ENCODE results near the gene DTL.
A peak's percentile ranks its signal among the peaks of the same experiment; 100 is the strongest.

The DTL gene

DNA sequence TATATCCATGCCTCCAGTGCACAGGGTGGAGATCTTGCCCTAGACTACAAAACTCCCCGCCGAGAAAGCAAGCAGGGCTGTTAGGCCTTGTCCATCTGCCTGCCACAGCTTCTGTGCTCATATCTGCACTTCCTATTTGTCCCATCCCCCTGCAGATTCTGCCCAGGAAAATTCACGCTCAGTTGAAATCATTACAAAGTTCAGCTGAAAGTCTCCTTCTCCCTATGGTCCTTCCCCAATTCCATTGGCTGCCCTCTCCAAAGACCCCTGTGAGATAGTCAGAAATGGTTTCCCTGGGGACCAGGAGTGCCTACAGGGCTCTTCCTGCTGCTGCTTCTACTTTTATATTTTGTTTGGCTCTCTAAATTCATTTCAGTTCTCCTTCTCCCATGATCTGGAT, 63.2 kb downstream of the DTL start:
- DNase-seq, result no peak

DNA sequence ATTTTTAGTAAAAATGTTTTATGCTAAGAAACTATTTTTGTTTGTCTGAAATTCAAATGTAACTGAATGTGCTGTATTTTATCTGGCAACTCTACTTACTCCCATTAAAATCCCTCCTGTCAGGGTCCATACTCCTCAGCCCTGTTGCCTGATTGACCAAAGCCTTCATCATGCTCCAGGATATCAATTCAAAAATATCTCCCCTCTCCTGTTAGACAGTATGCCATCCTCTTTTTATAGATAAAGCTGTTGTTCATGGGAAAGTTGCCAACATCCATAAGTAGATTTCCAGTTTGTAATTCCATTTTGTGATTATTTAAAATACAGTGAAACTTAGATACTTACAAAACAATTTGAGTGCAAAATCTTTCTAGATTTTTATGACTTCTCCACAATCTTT, 65.7 kb downstream of the DTL start:
- no peak for DNase-seq

DNA sequence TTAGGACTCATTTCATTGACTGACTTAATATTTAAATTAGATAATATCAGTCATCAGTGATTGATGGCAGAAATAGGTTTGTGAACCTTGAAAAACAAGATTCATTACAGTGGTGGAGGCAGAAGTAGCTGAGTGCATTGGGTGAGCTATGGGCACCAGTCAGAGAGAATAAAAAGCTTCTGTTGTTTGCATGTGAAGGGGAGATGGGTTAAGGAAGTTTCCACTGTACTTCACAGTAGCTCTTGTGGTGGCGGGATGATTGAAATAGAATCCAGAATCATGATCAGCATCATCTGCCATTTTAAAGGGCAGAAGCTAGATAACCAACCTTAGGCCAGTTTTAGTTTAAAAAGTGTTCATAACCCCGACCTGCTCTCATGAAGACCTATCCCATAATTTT, 66.2 kb downstream of the DTL start:
- no peak for DNase-seq

DNA sequence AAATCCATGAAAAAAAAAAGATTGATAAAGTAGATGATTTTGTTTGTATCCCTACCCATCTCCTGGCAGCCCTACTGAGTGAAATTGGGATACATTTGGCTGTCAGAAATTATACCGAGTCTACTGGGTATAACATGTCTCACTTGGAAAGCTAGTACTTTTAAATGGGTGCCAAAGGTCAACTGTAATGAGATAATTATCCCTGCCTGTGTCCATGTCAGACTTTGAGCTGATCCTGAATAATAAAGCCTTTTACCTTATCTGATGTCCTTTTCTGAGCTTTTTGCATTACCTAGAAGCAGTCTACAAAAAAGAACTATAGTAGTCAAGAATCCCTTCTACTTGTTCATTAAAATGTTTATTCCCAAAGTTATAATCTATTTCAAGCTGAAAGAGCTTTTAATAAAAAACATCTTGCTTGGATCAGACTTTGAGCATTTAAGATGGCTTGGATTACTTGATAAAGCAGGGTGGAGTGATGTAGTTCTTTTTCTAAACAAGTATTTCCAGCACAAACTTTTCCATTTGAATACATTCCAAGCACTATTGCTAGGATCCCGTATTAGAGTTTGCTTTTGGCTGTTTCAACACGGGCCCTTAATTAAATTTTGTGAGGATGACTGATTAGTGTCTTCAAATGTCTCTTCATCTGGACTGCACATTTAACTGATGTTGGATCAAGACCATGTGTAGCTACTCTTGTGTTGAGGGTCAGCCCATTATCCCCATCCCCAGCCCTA, 69.2 kb downstream of the DTL start:
- no peak for DNase-seq

DNA sequence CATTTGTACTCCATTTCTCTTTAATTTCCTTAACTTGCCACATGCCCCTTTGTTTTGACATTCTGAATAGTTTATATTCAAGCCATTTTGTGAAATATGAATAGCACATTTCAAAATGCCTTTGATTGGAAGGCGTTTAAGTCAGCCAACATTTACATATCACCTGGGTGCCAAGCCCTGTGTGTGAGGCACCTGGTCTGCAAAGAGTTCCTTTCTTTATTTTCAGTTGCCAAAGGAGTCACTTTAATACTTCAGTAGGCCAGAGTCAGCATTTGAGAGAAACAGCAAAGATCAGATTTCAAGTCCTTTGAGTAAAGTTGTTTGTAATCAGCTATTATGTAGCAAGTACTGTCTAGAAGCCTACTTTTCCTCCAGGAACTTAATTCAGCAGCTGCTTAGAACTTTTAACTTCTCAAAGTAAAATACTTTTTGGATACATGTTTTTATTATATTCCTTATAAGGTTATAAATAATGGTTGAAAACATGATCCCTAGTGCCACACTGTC, 70.8 kb downstream of the DTL start:
- DNase-seq, result peak; percentile 18

DNA sequence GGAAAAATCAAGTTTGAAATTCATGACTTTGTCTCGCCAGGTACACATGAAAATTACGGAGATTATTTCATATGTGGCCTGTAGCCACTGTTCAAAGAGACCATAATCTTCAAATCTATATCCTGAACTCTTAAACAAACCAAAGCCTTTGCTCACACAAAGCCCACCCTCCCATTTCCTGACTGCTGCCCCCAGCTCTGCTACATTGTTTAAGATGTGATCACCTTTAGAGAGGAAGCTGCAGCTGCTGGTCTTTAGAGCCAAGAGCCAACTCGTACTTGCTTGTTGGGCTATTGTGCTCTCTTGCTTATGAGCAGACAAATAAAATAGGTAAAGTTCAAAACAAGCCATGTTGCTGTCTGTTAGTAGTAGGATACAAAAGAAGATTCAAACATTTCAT, 71.9 kb downstream of the DTL start:
- DNase-seq, result no peak

DNA sequence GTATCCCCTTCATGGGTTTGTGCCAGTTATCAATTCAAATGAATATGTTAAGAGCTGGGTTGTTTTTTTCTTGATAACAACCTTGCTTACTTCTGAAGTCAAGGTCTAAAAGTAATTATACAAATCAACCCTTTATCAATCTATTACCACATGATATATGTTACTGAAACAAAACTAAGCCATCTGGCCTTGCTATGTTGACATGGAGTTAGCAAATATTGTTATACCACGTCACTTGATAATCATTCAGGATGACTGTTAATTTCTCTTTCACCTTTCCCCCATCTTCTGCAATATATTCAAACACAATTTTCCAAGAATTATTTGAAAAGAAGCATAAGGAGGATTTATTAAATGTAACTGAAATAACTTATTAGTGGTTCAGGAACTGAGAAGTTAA, 72.6 kb downstream of the DTL start:
- DNase-seq, result no peak

DNA sequence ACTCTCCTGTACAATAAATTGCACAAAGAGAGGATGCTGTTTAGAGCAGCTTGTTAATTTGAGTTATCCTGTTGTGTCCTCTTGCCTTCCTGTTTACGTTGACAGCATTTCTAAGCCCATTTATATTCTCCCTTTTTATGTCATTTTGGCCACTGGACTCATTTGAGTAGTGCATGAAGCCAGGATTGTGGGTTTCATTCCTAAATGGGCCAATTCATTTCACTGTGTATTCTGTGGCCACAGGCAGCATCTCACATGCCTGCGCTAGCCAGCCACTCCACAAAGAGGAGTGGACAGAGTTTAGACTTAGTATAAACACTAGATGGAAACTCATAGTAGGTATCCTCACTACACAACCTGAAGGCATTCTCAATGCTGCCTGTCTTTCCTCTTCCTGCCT, 73.4 kb downstream of the DTL start:
- no peak for DNase-seq

DNA sequence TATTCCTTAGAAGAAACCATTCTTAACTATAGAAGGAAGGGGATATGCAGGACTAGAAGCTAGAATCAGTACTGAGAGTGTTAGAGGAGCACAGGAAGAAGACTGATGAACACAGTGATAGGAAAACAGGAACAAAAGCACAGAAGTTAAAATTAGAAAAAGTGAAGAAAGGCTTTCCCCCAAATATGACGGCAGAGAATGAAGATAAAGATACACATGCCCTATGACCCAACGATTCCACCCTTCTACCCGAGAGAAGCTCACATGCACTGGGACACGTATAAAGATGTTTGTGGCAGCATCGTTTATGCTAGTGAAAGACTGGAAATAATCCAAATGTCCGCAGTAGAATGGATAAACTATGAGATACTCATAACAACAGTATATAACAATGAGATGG, 74.2 kb downstream of the DTL start:
- no peak for DNase-seq

DNA sequence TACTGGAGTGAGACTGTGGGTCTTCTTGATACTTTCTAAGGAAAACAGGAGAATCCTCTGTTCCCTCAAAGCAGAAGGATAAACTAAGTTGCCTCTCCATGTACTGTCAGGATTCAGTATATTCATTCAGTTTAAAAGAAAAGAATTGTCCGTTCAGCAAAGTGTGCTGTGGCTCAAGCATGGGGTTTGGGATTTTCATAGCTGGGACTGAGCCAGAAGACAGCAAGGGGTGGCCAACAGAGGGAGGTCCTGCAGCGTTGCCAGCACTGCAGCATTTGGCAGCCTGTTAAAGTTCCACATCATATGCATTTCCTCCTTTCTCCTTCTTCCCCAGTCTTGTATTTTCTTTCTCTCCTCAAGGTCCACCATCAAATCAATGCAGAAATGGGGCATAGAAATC, 75.1 kb downstream of the DTL start:
- no peak for DNase-seq

DNA sequence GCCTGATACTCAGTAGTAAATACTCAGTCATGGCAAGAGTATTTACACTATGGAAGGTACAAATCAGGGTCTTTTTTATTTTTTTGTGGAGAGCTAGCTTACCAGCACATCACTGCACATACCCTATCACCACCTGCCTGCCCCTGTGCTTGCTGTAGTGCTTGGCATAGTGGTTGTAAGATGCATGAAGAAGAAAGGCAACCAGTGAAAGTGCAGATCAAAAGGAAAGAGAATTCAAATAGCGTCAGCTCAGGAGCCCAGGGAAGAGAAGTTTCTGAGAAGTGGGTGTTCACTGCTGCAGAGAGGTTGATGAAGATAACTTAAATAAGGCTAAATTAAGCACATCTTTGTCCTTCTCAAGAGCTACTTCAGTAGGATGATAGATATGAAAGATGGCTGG, 76.0 kb downstream of the DTL start:
- no peak for DNase-seq

DNA sequence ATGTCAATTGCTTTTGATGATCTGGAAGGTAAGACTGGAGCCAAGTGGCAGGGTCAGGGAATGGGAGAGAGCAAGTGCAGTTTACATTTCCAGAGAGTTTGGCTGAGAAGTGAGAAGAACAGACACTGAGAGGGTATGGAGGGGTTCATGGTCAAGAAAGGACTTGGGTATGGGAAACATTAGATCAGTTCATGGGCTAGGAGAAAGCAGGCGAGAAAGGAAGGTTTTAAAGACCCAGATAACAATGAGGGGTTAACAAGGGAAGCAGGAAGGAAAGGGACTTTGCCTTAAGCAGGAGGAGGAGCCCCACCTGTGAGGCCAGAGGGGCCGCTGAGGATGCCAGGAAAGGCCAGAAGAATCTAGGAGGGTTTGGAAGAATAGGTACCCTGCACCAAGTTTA, 78.2 kb downstream of the DTL start:
- DNase-seq, result no peak

DNA sequence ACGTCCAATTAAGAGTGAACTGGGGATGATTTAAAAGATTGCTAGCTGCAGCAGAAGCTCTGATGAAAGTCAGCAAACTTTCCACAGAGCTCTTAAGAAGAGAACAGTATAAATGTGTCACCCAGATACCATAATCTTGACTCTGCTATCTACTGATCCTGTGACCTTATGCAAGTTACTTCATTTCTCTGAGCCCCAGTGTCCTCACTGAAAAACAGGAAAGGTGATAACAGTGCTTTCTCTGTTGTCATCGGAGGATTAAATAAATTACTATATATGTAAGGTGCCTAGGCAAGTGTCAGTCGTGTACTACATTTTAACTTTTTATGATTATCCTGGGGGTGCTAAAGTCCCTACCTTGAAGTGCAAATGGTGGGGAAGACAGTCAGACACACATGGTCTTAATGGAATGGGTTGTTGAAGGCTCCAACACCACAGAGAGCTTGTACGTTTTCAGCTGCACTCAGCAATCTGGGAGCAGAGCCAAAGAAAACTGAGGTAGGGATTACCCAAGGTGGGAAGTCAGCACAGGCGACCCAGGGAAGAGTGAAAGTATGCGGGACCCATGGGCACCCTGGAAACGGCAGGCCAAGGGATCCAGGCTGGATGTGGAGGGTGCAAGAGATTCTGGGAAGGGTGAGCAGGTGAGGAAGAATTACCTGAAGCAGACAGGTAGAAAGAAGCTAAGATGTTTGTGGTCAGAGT, 82.8 kb downstream of the DTL start:
- no peak for DNase-seq

DNA sequence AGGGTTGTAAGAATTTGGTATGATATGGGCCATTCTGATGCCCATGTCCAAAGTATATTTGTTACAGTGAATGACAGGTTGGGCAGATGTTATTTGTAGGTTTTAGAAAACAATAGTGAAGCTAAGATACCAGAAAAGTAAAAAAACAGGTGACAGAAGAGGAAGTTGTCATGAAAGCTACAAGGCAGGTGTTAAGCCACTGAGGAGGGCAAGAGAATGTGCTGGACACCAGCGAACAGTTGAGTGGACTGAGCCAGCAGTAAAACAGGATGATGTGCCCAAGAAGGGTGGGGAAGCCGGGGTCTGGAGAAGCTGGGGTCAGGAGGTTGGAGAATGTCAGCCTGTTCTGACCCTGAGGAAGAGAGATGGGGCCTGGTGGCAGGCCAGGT, 83.3 kb downstream of the DTL start:
- DNase-seq, result no peak

DNA sequence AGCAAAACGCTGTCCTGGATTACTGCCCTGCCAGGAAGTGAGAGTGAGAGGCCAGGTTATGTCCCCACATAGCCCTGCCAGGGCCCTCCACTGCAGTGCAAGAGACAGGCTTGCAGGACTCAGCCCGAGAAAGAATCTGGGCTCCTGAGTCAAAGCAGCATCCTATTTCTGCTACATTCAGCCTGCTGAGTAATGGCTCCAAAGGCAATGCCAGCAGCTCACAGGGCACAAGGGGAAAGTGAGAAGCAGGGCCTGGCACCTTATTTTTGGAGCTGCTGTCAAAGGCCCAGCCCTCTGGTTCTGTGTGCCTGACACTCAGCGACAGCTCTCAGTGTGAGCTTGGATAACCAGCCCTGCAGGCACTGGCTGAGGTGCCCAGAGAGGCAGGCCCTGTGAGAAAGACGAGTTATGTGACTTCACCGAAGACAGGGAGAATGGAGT, 83.9 kb downstream of the DTL start:
- no peak for DNase-seq

DNA sequence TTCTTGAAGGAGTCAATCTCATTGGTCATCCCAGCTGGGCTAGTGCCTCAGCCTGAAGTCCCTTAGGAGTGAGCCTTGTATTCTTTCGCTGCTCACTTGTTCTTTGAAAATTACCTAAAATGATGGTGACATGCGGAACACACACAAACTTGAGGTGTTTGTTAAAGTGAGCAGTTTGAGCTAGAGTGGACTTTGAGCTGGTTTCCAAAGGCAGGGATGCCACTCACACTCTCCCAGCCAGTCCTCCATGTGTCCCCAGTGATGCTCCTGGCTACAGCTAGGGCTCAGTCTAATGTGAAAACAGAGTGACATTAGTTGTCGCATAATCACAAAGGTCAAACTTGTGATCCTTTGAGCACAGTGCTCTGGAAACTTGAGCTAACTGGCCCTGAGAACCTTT, 84.3 kb downstream of the DTL start:
- DNase-seq, result no peak

DNA sequence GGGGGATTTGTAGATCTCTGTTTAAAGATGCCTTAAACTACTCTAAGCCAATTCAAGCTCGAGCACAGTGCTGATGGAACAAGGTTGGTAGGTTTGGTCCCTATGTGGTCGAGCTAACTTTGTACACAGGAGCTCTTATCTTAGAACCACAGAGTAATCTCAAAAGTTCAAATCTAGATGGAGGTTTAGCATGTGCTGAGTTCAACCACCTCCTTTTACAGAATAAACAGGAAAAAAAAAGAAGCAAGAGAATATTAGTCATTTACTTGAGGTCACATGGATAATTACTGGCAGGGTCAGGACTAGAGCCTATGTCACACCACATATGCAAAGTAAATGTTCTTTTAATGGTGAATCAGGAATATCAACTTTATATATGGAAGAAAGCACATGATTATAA, 86.2 kb downstream of the DTL start:
- no peak for DNase-seq

DNA sequence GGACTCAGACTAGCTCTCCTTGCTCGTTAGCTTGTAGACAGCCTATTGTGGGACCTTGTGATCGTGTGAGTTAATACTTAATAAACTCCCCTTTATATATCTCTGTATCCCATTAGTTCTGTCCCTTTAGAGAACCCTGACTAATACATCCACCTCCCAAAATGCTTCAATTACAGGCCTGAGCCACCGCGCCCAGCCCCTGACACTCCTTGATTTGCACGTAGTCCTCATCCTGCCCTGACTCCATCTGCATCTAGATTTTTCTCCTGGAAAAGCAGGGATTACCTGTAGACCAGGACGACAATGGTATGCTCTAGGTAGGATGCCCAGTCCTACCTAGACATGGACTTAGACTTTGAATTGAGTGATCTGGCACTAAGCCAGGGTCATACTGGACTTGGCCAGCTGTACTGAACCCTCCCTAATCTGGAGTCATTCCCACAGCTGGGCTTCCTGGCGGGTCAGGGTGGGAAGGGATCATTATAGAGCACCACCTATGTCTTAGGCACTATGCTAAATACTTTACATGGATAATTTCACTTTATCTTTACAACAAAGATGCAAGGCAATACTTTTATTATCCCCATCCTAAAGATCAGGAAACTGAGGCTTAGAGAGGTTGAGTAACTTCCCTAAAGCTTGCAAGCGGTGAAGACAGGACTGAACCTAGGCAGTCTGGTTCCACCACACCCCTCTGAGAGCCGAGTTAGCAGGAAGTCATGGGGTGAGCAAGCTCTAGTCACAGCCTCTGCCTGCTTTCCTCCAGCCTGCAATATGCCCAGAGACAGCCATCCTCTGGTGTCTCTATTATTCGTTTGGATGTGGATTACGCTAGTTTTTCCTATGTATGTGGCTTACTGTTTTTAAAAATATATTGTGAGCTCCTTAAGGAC, 89.4 kb downstream of the DTL start:
- DNase-seq, result no peak

DNA sequence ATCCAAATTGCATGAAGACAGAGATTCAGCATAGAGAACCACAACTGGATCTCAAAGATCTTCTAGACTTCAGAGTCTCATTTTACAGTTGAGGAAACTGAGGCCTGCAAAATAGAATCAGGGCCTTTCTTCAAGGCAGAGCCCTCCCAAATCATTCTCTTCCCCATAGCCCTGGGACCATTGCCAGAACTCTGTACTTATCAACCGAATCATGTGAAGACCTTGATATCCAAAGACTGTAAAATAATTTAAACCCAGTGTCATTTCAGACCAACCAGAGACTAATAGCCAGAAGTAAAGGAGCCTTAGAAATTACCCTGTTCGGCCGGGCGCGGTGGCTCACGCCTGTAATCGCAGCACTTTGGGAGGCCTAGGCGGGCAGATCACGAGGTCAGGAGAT, 90.1 kb downstream of the DTL start:
- no peak for DNase-seq

DNA sequence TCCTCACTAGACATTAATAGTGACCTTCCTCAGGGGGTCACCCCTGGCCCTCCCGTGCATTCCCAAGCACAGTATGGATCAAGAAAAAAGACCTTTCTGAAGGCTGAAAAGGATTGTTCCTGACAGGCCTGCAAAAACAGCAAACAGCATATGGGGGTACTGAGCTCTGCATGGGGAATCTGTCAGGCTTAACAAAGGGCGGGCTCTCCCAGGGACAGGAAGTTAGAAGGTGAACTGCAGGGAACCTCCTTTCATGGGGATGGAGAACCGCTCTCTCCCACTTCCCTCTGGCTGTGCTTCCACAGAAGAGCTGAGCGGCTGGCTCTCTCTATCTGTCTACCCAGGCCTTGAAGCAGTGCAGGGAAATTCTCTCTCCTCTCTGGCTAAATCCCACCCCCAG, 91.7 kb downstream of the DTL start:
- no peak for DNase-seq

DNA sequence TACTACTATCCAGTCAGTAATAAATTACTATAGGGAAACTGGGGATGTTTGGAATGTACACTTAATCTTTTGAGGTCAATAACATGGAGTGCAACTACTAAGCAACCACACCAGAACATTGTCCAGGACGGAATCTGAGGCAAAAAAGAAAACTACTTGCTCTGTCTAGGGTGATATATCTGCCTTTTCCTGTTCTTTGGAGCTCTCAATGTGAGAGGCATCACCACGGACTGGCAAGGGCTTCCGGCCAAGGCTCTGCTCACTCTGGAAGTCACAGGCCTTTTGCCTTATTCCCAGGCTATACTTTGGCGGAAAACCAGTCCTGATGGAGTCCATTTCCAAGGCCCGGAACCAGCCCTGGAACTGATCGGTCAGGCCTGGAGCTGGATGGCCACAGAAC, 94.2 kb downstream of the DTL start:
- DNase-seq, result no peak

DNA sequence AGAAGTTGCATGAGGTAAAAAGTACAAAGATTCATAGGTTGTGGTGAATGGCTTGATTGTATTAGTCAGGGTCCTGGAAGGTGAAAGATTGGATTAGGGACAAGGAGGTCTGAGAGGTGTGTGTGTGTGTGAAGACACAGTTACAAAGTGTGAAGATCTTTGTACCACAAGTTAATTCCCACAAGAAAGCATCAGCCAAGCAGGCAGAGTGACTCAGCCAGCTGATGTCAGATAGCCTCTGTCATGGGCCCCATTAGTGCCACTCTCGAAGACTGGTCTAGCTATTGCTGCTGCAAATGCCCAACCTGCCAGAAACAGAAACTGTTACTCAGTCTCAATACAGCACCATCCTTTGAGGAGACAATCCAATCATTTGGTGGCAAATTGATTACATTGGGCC, 96.5 kb downstream of the DTL start:
- DNase-seq, result no peak

DNA sequence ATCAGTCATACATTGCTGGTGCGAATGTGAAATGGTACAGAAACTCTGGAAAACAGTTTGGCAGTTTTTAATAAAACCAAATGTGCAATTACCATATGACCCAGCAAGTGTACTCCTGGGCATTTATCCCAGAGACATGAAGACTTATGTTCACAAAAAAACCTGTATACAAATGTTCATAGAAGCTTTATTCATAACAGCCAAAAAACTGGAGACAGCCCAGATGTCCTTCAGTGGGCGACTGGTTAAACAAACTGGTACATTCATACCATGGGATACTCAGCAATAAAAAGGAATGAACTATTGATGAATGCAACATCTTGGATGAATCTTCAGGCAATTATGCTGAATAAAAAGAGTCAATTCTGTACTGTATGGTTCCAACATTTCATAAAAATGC, 97.8 kb downstream of the DTL start:
- no peak for DNase-seq

DNA sequence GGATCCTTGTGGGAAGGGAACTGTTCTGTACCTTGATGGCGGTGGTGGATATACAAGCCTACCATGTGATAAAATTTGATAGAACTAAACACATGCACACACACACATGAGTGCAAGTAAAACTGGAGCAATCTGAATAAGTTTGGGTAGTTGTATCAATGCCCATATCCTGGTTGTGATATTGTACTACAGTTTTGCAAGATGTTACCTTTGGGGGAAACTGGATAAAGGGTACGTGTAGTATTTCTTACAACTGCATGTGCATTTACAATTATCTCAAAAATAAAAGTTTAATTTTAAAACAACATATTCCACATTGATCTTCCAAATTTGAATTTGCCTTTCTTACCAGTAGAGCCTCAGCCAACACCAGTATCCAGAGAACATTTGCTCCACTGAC, 99.6 kb downstream of the DTL start:
- no peak for DNase-seq
